ENCODE results near the gene ALB. TPM values are rescaled to one million over a fixed set of nuclear protein-coding genes. Genes with fewer than 3 reads are reported as not detected.

Gene ALB
- total RNA-seq, 1 donor from 2014 or later, result 51.5 TPM

DNA sequence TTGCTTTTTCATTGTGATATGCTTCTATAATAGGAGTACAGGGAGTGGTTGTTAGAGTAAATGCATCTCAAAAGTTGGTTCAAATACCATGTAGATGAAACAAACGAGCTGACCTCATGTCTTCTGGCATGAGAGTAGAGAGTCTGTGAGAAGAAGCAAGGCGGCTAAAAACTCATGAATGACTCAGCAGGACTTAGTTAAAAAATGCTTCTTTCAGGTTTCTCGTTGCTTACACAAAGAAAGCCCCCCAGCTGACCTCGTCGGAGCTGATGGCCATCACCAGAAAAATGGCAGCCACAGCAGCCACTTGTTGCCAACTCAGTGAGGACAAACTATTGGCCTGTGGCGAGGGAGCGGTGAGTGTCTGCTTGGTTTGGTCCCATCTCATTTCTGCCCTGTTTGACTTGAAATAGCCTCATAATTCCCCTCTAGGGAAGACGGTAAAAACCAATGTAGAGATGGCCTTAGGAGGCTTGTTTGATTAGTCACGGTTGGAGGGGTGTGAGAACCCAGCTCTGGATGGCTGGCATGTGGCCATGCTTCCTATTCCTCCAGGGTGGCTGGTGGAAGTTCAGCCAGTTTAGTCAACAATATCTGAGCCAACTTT lies 46.4 kb downstream of the ALB start:
- H3K4me3 ChIP-seq, result no peak overlapping the region
- no peak for DNase-seq (ENCODE audit: low spot score in 2 of 2)
- H3K36me3 ChIP-seq, result no peaks in the 10 kb centered on the region
- peaks cover 0 to 7% of the 10 kb centered on the region in 2 donors for H3K4me1 ChIP-seq
- H3K27me3 ChIP-seq, result no peaks in the 10 kb centered on the region
- H3K9me3 ChIP-seq, result no peaks in the 10 kb centered on the region
- no peak for TF ChIP-seq CTCF (IDR thresholded peaks at IDR 0.05)
- H3K27ac ChIP-seq, result peak overlapping the region; percentile 52 to 63
- intact Hi-C loops (cut with DNase I), result no loop called here

GRCh38 chr4:73451404-73451803 lies 47.3 kb downstream of the ALB start:
- no peak overlapping the region for H3K27ac ChIP-seq
- TF ChIP-seq CTCF (IDR thresholded peaks at IDR 0.05), result no peak
- intact Hi-C loops (cut with DNase I), result no loop called here

DNA sequence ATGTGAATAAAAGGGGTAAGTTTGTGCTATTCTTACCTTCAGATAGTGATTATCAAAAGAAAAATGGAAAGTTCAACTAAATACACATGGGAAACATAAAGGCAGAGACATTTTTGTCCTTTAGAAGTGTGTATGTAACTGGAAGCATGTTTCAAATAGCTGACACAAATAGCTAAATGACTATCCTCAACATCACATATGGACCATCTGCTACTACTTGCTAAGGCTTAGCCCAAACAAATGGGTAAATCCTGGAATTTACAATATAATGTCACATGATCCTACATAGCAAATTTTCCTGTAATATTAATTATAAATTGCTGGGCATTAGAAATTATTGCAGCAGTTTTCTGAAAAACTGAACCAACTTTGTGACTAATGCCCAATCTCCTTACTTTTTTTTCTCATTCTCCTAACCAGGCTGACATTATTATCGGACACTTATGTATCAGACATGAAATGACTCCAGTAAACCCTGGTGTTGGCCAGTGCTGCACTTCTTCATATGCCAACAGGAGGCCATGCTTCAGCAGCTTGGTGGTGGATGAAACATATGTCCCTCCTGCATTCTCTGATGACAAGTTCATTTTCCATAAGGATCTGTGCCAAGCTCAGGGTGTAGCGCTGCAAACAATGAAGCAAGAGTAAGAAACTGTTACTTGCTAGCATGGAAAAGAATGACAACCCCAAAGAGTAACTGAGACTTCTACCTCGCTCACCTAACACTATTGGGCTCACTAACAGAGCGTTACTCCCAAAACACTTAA lies 48.1 kb downstream of the ALB start:
- DNase-seq (ENCODE audit: low spot score in 2 of 2), result no peak
- no peaks in the 10 kb centered on the region for H3K9me3 ChIP-seq
- intact Hi-C loops (cut with DNase I), result no loop called here
- no peak overlapping the region for H3K27ac ChIP-seq
- no peaks in the 10 kb centered on the region for H3K36me3 ChIP-seq
- no peaks in the 10 kb centered on the region for H3K27me3 ChIP-seq
- TF ChIP-seq CTCF (IDR thresholded peaks at IDR 0.05), result no peak
- no peak overlapping the region for H3K4me3 ChIP-seq
- peaks cover 0 to 7% of the 10 kb centered on the region in 2 donors for H3K4me1 ChIP-seq

More at GRCh38 chr4:73451404-73451803, 47.3 kb downstream of the ALB start:
- H3K36me3 ChIP-seq, result no peaks in the 10 kb centered on the region
- DNase-seq (ENCODE audit: low spot score in 2 of 2), result no peak
- no peak overlapping the region for H3K4me3 ChIP-seq
- H3K27me3 ChIP-seq, result no peaks in the 10 kb centered on the region
- H3K4me1 ChIP-seq, result peaks cover 0 to 7% of the 10 kb centered on the region in 2 donors
- H3K9me3 ChIP-seq, result no peaks in the 10 kb centered on the region

GRCh38 chr4:73452953-73453700 lies 49.0 kb downstream of the ALB start:
- intact Hi-C loops (cut with DNase I), result no loop called here
- no peak for DNase-seq (ENCODE audit: low spot score in 2 of 2)
- no peak overlapping the region for H3K27ac ChIP-seq

DNA sequence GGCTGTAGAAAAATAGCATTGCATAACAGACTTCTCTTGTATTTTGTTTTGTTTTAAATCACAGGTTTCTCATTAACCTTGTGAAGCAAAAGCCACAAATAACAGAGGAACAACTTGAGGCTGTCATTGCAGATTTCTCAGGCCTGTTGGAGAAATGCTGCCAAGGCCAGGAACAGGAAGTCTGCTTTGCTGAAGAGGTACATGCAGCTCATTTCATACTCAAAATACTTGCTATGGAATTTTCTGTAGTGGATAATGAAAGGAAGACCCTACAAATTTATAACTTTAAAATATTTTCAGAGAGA lies 49.6 kb downstream of the ALB start:
- Histone ChIP-seq H3K4me1 (peaks cover 0 to 7% of the 10 kb centered on the region in 2 donors), H3K4me3 (no peak overlapping the region), H3K27ac (no peak overlapping the region), H3K36me3 (no peaks in the 10 kb centered on the region), H3K27me3 (no peaks in the 10 kb centered on the region), H3K9me3 (no peaks in the 10 kb centered on the region)
- no peak for TF ChIP-seq CTCF (IDR thresholded peaks at IDR 0.05)
- intact Hi-C loops (cut with DNase I), result no loop called here
- DNase-seq (ENCODE audit: low spot score in 2 of 2), result no peak

More at GRCh38 chr4:73452953-73453700, 49.0 kb downstream of the ALB start:
- Histone ChIP-seq H3K4me1 (peaks cover 0 to 7% of the 10 kb centered on the region in 2 donors), H3K27me3 (no peaks in the 10 kb centered on the region), H3K36me3 (no peaks in the 10 kb centered on the region), H3K9me3 (no peaks in the 10 kb centered on the region), H3K4me3 (no peak overlapping the region)
- no peak for TF ChIP-seq CTCF (IDR thresholded peaks at IDR 0.05)

Data from ascending aorta (tissue), 2 donors.